Thyroid gland (tissue), 4 donors: ENCODE measurements around the gene PDE3A.

Experiments
- POLR2A ChIP-seq, 2 donors: fragments of 450-650 bp; IDR thresholded peaks; one replicate each; pipeline ENCODE4 v1.6.1; 2017; ENCODE audit warnings: antibody characterized with exemption in 2 of 2, mild to moderate bottlenecking in 2 of 2, moderate library complexity in 1 of 2
- TF ChIP-seq, protein P1 (sequence below), 6 experiments: fragments of 200-600 bp in 3 of 6; fragments of 450-650 bp in 3 of 6; sonication (generic) in 3 of 6; IDR thresholded peaks; one replicate each; pipeline ENCODE4 v1.5.1; 2016 to 2019; ENCODE audit warnings: antibody characterized with exemption in 6 of 6, mild to moderate bottlenecking in 2 of 6, inconsistent platforms in 1 of 6, moderate library complexity in 1 of 6

DNA sequence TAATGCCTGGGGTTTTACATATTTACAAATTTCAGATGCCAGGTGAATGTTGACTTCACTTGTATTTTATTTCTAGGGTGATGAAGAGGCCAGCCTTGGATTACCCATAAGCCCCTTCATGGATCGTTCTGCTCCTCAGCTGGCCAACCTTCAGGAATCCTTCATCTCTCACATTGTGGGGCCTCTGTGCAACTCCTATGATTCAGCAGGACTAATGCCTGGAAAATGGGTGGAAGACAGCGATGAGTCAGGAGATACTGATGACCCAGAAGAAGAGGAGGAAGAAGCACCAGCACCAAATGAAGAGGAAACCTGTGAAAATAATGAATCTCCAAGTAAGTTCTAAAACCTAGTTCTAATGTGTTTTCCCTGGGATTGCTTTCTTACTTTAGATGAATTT, 285.5 kb downstream of the PDE3A start:
- TF ChIP-seq, protein P1, sequence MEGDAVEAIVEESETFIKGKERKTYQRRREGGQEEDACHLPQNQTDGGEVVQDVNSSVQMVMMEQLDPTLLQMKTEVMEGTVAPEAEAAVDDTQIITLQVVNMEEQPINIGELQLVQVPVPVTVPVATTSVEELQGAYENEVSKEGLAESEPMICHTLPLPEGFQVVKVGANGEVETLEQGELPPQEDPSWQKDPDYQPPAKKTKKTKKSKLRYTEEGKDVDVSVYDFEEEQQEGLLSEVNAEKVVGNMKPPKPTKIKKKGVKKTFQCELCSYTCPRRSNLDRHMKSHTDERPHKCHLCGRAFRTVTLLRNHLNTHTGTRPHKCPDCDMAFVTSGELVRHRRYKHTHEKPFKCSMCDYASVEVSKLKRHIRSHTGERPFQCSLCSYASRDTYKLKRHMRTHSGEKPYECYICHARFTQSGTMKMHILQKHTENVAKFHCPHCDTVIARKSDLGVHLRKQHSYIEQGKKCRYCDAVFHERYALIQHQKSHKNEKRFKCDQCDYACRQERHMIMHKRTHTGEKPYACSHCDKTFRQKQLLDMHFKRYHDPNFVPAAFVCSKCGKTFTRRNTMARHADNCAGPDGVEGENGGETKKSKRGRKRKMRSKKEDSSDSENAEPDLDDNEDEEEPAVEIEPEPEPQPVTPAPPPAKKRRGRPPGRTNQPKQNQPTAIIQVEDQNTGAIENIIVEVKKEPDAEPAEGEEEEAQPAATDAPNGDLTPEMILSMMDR (IDR thresholded peaks at IDR 0.05): no peak
- TF ChIP-seq POLR2A (IDR thresholded peaks at IDR 0.05): no peak
